AG09319 (cell line): ENCODE results near the gene SEC16A.

Experiments used
- DNase-seq: peaks from one replicate; pipeline ENCODE4 v3.0.0-alpha.2; 2010; ENCODE audit warnings: low read depth; ENCODE audit errors: extremely low read depth
- CTCF ChIP-seq: IDR thresholded peaks from 2 replicates; pipeline ENCODE4 v1.5.1; 2011; ENCODE audit warnings: low read depth, mild to moderate bottlenecking, inconsistent platforms, low read length, moderate library complexity

The SEC16A gene

GRCh38 chr9:136424750-136425362 is 58.0 kb downstream of the SEC16A start:
- no peak for DNase-seq
- TF ChIP-seq CTCF, result no peak

- DNase-seq, result no peak
- no peak for TF ChIP-seq CTCF
Measured at GRCh38 chr9:136423432-136424146, 59.3 kb downstream of the SEC16A start.

- TF ChIP-seq CTCF, result no peak
- DNase-seq, result no peak
Measured at GRCh38 chr9:136422876-136423275, 60.0 kb downstream of the SEC16A start.

- DNase-seq, result no peak
- no peak for TF ChIP-seq CTCF
Measured at GRCh38 chr9:136421791-136422190, 61.0 kb downstream of the SEC16A start.

- no peak for TF ChIP-seq CTCF
- no peak for DNase-seq
Measured at GRCh38 chr9:136419092-136419420, 63.8 kb downstream of the SEC16A start.

- no peak for DNase-seq
- TF ChIP-seq CTCF, result no peak
Measured at GRCh38 chr9:136418182-136419091, 64.4 kb downstream of the SEC16A start.

GRCh38 chr9:136416914-136417313 is 65.9 kb downstream of the SEC16A start:
- no peak for DNase-seq
- TF ChIP-seq CTCF, result no peak
